Amniotic stem cell (primary cell): ENCODE data around the gene IQGAP3.

ENCODE experiments used
- DNase-seq: peaks from one replicate; lab custom pipeline; 2025; lab: John Stamatoyannopoulos, UW

The IQGAP3 gene

GRCh38 chr1:156497078-156497742, 75.2 kb downstream of the IQGAP3 start:
- no peak for DNase-seq

- no peak for DNase-seq
Observed at GRCh38 chr1:156496211-156496761, 76.1 kb downstream of the IQGAP3 start.

GRCh38 chr1:156495401-156496140, 76.8 kb downstream of the IQGAP3 start:
- DNase-seq: no peak

- no peak for DNase-seq
Observed at GRCh38 chr1:156494309-156494895, 78.0 kb downstream of the IQGAP3 start.

GRCh38 chr1:156493742-156494141, 78.6 kb downstream of the IQGAP3 start:
- DNase-seq: no peak

GRCh38 chr1:156493154-156493631, 79.2 kb downstream of the IQGAP3 start:
- no peak for DNase-seq

GRCh38 chr1:156492591-156493080, 79.7 kb downstream of the IQGAP3 start:
- DNase-seq: no peak

GRCh38 chr1:156492013-156492590, 80.3 kb downstream of the IQGAP3 start:
- DNase-seq: no peak

GRCh38 chr1:156491151-156491949, 81.0 kb downstream of the IQGAP3 start:
- DNase-seq: no peak

- DNase-seq: no peak
Observed at GRCh38 chr1:156490401-156491032, 81.8 kb downstream of the IQGAP3 start.

GRCh38 chr1:156489935-156490293, 82.5 kb downstream of the IQGAP3 start:
- no peak for DNase-seq

- no peak for DNase-seq
Observed at GRCh38 chr1:156489166-156489934, 83.0 kb downstream of the IQGAP3 start.

- DNase-seq: no peak
Observed at GRCh38 chr1:156488566-156489165, 83.7 kb downstream of the IQGAP3 start.

- no peak for DNase-seq
Observed at GRCh38 chr1:156487862-156488261, 84.5 kb downstream of the IQGAP3 start.

GRCh38 chr1:156486421-156487344, 85.7 kb downstream of the IQGAP3 start:
- DNase-seq: no peak

GRCh38 chr1:156485984-156486383, 86.4 kb downstream of the IQGAP3 start:
- DNase-seq: no peak

GRCh38 chr1:156484480-156485058, 87.8 kb downstream of the IQGAP3 start:
- no peak for DNase-seq

- no peak for DNase-seq
Observed at GRCh38 chr1:156483397-156483796, 89.0 kb downstream of the IQGAP3 start.
